NCI-H128 (cell line): ENCODE results near the gene TMPRSS7.
"Not testable (repeated sequence)": the region's sequence is repeated elsewhere in the genome, so short reads cannot be mapped to it uniquely, and the experiment has no call there.

Source experiments
- DNase-seq: peaks from one replicate; lab custom pipeline; 2025; ENCODE audit not compliant: unreplicated experiment; lab: John Stamatoyannopoulos, UW

Gene TMPRSS7

DNA sequence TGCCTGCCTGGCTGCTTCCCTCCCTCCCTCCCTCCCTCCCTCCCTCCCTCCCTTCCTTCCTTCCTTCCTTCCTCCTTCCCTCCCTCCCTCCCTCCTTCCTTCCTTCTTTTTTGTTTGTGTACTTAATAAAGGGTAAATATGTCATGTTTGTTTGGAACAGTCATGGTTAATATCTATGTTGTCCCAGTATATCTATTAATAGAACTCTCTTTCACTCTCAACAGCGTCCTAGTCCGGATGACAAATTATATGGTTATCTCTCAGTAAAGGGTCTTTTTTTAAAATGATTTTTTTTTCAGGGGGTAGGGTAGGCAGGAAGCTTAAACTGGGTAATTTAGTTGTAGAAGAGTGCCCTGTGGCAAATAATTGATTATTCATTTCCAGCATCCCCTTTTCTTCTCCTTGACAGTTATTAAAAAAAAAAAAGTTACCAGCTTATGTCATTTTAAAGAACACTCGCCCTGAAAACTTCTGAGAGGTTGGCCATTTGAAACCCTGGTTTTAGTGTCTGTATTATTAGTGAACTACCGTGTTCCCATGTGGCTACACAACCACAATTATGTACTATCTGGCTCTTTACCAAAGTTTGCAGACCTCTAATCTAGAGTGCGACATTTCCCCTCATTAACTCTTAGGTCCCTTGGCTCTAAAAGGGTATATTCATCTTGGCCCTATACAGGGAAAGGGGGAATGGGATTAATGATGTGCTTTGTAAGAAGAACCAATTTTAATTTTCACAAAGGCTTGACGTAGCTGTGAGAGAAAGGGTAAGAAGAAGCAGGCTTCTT is 22.1 kb upstream of the TMPRSS7 start:
- DNase-seq, result no peak

GRCh38 chr3:112013058-112013783 is 21.3 kb upstream of the TMPRSS7 start:
- DNase-seq, result no peak

DNA sequence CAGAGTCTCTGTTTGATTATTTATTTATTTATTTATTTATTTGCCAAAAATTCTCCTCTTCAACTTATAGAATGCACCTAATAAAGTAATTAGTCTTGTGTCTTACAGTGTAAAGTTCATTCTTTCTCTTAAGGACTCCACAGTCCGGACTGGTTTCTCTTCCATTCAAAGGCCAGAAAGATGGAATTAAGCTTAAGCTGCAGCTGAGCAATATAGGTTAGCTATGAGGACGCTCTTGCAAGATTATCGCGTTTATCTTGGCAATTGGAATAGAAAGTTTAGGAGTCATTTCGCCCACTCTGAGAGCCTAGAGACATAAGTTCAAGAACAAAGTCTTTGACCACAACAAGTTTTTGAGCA is 20.8 kb upstream of the TMPRSS7 start:
- no peak for DNase-seq

DNA sequence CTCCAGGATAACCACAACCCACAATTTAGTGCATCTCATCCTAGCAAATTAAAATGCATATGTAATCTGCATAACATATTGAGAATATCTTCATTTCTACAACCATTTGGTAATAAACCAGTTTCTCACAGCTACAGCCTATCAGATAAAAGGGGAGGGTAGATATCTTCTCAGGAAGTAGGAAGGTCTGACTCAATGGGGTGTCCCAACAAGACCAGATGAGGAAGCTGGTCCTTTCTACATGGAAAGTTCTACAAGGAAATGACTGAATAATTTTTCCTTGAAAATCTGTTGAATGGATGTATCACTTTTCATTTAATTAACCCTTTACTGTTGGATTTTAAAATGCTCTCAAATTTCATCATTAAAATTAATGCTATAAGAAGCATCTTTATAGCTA is 17.4 kb upstream of the TMPRSS7 start:
- no peak for DNase-seq

DNA sequence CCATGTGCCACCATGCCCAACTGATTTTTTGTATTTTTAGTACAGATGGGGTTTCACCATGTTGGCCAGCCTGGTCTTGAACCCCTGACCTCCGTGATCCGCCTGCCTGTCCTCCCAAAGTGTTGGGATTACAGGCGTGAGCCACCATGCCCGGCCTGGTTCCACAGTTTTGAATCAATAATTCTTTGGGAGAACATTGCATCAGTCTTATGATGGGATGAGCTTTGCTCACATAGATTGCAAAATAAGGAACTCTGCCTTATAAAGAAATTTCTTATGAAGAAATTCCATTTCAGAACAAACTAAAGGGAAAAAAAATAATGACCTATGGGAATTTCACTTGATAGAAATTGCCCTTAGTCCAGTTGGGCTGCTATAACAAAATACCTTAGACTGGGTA is 15.8 kb upstream of the TMPRSS7 start:
- no peak for DNase-seq

DNA sequence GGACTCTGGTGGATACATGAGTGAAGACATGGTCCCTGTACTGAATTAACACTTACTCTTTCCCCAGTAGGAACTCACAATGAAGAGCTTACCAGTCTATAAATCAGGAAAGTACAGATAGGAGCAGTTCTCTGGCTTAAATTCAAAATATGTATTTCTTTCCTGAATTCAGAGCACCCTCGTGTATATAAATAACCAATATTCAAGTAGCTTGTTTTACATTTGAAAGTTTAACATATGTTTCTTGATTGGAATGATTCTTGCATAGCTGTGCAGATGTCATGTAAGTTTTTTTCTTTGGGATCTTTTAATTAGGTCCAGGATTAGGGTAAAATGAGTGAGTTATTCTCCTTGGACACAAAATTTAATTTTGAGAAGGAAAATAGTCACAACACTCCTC is 14.8 kb upstream of the TMPRSS7 start:
- no peak for DNase-seq

GRCh38 chr3:112020674-112021085 is 13.9 kb upstream of the TMPRSS7 start:
- DNase-seq, result no peak

DNA sequence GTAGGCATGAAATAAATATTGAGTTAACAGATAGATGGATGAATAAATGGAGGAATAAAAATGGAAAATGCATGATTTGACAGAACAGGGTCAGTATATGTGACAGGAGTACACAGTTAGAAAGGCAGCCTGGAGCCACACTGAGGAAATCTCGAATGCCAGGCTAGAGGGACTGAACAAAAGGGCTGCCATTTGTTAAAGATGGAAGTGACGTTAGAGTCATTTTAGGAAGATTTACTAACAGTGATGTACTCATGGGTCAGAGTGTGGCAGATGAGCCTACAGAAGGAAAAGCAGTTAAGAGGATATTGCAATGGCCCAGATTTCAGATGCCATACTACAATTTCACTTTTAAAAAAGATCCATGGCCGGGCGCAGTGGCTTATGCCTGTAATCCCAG is 7.4 kb upstream of the TMPRSS7 start:
- no peak for DNase-seq

DNA sequence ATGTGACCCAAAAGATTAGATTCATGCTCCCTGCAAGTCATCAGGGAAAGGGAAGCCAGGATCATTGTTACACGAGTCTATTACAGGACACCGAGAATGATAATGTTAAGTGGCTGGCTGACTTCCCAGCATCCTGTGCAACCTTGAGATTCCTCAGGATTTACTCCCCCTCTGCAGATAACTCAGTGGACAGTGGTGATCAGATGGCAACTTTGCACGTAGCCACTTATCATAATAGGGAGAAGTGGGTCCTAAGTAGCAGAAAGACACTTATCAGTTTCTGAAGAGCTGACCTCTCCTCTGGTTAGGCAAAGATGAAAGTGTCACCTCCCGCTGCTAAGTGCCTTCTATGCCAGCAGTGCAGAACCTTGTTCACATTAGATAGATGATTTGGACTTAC is 6.7 kb upstream of the TMPRSS7 start:
- no peak for DNase-seq

DNA sequence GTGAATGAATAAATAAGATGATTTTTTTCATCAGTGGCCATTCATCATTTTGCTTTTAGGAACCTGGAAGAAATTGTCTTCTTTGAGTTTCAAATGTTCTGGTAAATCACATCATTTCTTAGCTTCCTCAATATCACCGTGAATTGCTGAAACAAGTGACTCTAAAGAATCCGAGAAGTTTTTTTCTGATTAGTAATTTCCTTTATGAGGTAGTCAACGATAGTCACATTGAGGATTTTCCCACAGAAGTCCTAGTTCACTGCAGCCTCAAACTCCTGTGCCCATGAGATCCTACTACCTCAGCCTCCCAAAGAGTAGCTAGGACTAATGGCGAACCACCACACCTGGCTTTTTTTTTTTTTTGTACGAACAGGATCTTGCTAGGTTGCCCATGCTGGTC is 3.6 kb upstream of the TMPRSS7 start:
- DNase-seq, result no peak

- DNase-seq, result no peak
Observed at GRCh38 chr3:112032098-112032731, 2.3 kb upstream of the TMPRSS7 start.

GRCh38 chr3:112035241-112035640 is 705 bp downstream of the TMPRSS7 start:
- no peak for DNase-seq

DNA sequence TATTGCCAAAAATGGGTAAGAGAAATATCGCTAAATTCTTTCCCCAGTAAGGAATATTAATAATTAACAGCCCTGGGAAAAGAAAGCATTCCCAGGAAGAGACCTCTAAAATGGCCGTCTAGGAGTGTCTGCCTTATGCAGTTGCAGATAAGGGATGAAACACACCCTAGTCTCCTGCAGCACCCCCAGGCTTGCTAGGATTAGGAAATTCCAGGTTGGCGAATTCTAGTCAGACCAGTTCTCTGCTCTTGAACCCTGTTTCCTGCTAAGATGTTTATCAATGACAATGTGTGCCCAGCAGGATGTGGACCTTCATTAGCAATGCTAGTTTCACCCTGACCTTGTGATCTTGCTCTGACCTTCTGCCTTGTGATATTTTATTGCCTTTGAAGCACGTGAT is 2.7 kb downstream of the TMPRSS7 start:
- DNase-seq, result not testable (repeated sequence)

- no peak for DNase-seq
Observed at GRCh38 chr3:112038863-112039262, 4.3 kb downstream of the TMPRSS7 start.

- no peak for DNase-seq
Observed at GRCh38 chr3:112041321-112041720, 6.8 kb downstream of the TMPRSS7 start.

DNA sequence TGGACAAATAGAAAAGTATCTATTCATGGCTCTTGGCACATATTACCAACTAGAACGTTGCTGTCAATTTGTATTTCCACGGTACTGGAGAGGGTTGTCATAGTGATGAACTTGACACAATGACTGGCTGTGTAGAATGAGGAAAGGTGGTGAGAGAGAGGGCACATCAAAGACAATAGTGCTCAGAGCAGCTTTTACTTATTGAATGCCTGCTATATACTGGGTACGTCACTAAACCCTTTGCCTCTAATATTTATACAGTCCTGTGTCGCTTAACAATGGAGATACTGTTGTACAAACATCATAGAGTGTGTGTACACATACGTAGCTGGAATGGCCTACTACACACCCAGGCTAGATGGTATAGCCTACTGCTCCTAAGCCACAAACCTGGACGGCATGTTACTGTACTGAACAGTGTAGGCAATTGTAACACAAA is 8.3 kb downstream of the TMPRSS7 start:
- peak; percentile 72 for DNase-seq

DNA sequence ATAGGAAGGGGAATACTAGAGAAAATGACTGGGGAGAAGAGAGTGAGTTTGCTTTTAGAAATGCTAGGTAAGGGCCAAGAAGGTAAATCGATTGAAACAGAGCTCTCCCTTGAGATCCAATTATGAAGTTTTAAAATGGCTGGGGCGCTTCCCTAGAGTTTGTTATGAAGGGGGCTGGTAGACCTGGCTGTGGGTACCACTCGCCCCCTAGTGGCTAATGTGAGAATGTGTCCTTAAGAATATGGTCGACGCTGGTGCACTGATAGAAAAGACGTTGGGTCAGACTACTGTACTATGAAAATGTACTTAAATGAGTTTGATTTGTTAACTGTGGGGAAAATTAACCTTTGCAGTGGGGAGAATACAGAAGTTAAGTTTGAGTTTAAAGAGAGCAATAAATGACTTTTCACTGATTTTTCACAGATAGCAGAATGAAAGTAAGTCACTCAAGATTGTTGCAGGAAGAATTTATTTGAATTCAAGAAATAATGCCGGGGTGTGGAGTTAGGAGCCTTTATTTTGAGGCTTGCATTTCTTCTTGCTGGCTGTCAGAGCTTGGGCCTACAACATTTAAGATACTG is 9.2 kb downstream of the TMPRSS7 start:
- peak; percentile 87 for DNase-seq

DNA sequence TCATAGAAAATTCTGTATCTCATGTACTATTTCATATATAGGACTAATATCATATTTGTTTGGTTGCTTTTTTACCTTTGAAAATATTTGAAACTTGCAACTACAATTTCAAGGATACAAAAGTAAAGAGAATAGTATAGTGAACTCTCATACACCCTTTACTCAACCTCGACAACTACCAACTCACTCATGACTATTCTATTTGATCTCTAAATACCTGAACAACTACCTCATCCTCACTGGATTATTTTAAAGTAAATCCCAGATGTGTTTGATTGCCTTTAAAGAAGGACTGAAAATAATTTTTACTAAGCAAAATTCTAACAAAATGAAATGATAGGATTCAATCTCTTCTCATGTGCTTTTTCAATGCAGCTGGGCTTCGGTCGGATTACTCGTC is 12.1 kb downstream of the TMPRSS7 start:
- no peak for DNase-seq

DNA sequence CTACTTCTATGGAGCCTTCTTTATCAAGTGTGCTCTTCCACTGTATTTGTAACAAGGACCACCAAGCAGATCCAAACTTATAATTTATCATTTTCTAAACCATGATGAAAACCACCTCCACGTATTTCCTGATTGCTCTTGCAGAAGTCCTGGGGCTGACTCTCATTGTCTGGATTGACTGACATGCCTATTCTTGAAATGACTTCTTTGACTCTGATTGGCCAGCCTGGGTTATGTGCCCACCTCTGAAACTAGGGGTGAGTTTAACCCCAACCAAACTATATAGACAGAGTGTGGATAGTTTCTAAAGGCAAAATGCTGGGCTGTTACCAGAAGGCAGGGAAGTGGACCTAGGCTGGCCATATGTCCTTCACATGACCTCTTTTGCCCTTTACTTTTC is 12.7 kb downstream of the TMPRSS7 start:
- DNase-seq, result no peak

- DNase-seq, result no peak
Observed at GRCh38 chr3:112048911-112049310, 14.4 kb downstream of the TMPRSS7 start.

DNA sequence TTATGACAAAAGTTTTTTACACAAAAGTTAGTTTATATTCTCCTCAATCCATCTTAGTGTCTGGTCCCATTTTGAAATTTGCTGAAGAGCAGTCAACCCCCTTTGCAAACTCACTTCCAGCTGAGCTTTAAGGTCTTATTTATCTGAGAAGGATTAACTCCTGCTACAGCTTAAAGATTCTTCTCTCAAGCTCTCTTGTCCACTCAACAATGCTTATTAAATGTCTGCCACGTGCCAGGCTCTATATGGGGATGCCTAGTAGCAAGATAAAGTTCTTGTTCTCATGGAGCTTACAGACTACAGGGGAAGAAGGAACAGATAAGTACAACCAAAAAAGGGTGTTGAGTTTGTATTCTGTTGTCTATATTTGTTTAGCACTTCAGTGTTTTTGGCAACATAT is 18.7 kb downstream of the TMPRSS7 start:
- no peak for DNase-seq

- DNase-seq, result no peak
Observed at GRCh38 chr3:112056451-112056929, 22.0 kb downstream of the TMPRSS7 start.
